Calu3 (cell line): ENCODE data around the gene ISL1. TPM values are rescaled to one million over a fixed set of nuclear protein-coding genes. Genes with fewer than 3 reads are reported as not detected.

ENCODE experiments used
- BruUV-seq: library from RNA; stranded (reverse); fragments of 400-500 nt; replicated peaks from 2 replicates; lab custom pipeline; 2021; lab: Mats Ljungman, UMichigan
- CTCF ChIA-PET: fragments of 300-600 bp; sonication (Branson Sonifier 250); formaldehyde crosslinking; loops from one replicate; lab custom pipeline; 2022; ENCODE audit warnings: antibody characterized with exemption; lab: Charles Lee
- DNase-seq: peaks from one replicate; pipeline ENCODE4 v3.0.0; 2022
- H3K27ac Mint-ChIP-seq: one replicate; pipeline ENCODE4 v1.8.0; 2022; ENCODE audit warnings: mixed read lengths; ENCODE audit not compliant: unreplicated experiment
- H3K27me3 Mint-ChIP-seq: one replicate; pipeline ENCODE4 v1.8.0; 2022; ENCODE audit warnings: mixed read lengths; ENCODE audit not compliant: unreplicated experiment
- H3K36me3 Mint-ChIP-seq: one replicate; pipeline ENCODE4 v1.8.0; 2022; ENCODE audit warnings: mild to moderate bottlenecking, moderate library complexity, mixed read lengths; ENCODE audit not compliant: insufficient read depth, unreplicated experiment
- H3K4me1 Mint-ChIP-seq: one replicate; pipeline ENCODE4 v1.8.0; 2022; ENCODE audit warnings: mild to moderate bottlenecking, low read depth, mixed read lengths; ENCODE audit not compliant: unreplicated experiment
- H3K4me3 Mint-ChIP-seq: one replicate; pipeline ENCODE4 v1.8.0; 2022; ENCODE audit warnings: mild to moderate bottlenecking, low read depth, moderate library complexity, mixed read lengths; ENCODE audit not compliant: unreplicated experiment
- H3K9me3 Mint-ChIP-seq: one replicate; pipeline ENCODE4 v1.8.0; 2022; ENCODE audit warnings: low read depth, mixed read lengths; ENCODE audit not compliant: unreplicated experiment
- CTCF ChIP-seq: fragments of 200-600 bp; IDR thresholded peaks from one replicate; pipeline ENCODE4 v1.8.0; 2022; ENCODE audit warnings: antibody characterized with exemption; ENCODE audit not compliant: unreplicated experiment
- intact Hi-C: fragments of 100-400 bp; cut with micrococcal nuclease; formaldehyde crosslinking; loops from one replicate; pipeline ENCODE4 v1.10.0; 2022; ENCODE audit not compliant: unreplicated experiment
- total RNA-seq: library from RNA; stranded (reverse); gene quantifications from 2 replicates; pipeline ENCODE4 v1.2.3, GENCODE V29; 2022

ISL1 gene
- total RNA-seq, 1 experiment from 2014 or later, result 9.4 TPM

GRCh38 chr5:51391175-51391574 is 7.9 kb downstream of the ISL1 start:
- no TSS peak for BruUV-seq
- no peaks in the 10 kb centered on the region for H3K27me3 Mint-ChIP-seq
- CTCF ChIA-PET, result no interaction called here
- H3K9me3 Mint-ChIP-seq, result no peaks in the 10 kb centered on the region
- peaks cover 19% of the 10 kb centered on the region for H3K4me1 Mint-ChIP-seq
- H3K27ac Mint-ChIP-seq, result no peak overlapping the region
- no peak overlapping the region for H3K4me3 Mint-ChIP-seq
- H3K36me3 Mint-ChIP-seq, result peaks cover 32% of the 10 kb centered on the region
- intact Hi-C loops, result no loop called here
- no peak for TF ChIP-seq CTCF
- DNase-seq, result no peak

GRCh38 chr5:51392689-51393199 is 9.5 kb downstream of the ISL1 start:
- Mint-ChIP-seq H3K4me3 (no peak overlapping the region), H3K9me3 (no peaks in the 10 kb centered on the region), H3K36me3 (peaks cover 16% of the 10 kb centered on the region), H3K4me1 (peaks cover 24% of the 10 kb centered on the region), H3K27ac (no peak overlapping the region), H3K27me3 (no peaks in the 10 kb centered on the region)
- CTCF ChIA-PET, result no interaction called here
- TF ChIP-seq CTCF, result no peak
- intact Hi-C loops, result no loop called here
- no peak for DNase-seq
- no TSS peak for BruUV-seq

GRCh38 chr5:51394609-51395008 is 11.4 kb downstream of the ISL1 start:
- peaks cover 22% of the 10 kb centered on the region for H3K36me3 Mint-ChIP-seq
- H3K4me1 Mint-ChIP-seq, result peaks cover 28% of the 10 kb centered on the region

GRCh38 chr5:51395245-51395644 is 12.0 kb downstream of the ISL1 start:
- Mint-ChIP-seq H3K27ac (no peak overlapping the region), H3K4me3 (no peak overlapping the region), H3K9me3 (no peaks in the 10 kb centered on the region), H3K4me1 (peaks cover 33% of the 10 kb centered on the region), H3K27me3 (no peaks in the 10 kb centered on the region), H3K36me3 (peaks cover 21% of the 10 kb centered on the region)
- CTCF ChIA-PET, result no interaction called here
- TF ChIP-seq CTCF, result no peak
- BruUV-seq, result no TSS peak
- DNase-seq, result no peak
- intact Hi-C loops, result no loop called here

More at GRCh38 chr5:51394609-51395008, 11.4 kb downstream of the ISL1 start:
- no peak for TF ChIP-seq CTCF
- CTCF ChIA-PET, result no interaction called here
- no peak for DNase-seq
- Mint-ChIP-seq H3K27ac (no peak overlapping the region), H3K9me3 (no peaks in the 10 kb centered on the region), H3K27me3 (no peaks in the 10 kb centered on the region), H3K4me3 (no peak overlapping the region)
- no TSS peak for BruUV-seq
- intact Hi-C loops, result no loop called here
